Natural killer cell (primary cell): ENCODE data around the gene MGAT2. TPM values are rescaled to one million over a fixed set of nuclear protein-coding genes. Genes with fewer than 3 reads are reported as not detected.
"Not testable (repeated sequence)": the region's sequence is repeated elsewhere in the genome, so short reads cannot be mapped to it uniquely, and the experiment has no call there.

Experiments
- ATAC-seq, 3 donors: fragments of 150-1000 bp in 2 of 3; fragments of 200-7000 bp in 1 of 3; cut with Tn5 transposase; 1 replicate in 1 of 3; 2 replicates in 2 of 3; pipeline ENCODE4 v1.10.0; 2021; ENCODE audit warnings: mild to moderate bottlenecking in 2 of 3, moderate library complexity in 2 of 3
- DNase-seq, 2 donors: peaks; one replicate each; pipeline versions ENCODE4 v3.0.0 to v3.0.0-alpha.2; 2013 to 2021; ENCODE audit warnings: mixed read lengths in 1 of 2
- H3K27ac ChIP-seq: one replicate; pipeline ENCODE4 v1.5.1; 2013; ENCODE audit warnings: mild to moderate bottlenecking, low read length
- H3K27me3 ChIP-seq: one replicate; pipeline ENCODE4 v1.6.1; 2013; ENCODE audit warnings: low read length; ENCODE audit not compliant: control insufficient read depth, insufficient read depth
- H3K36me3 ChIP-seq: one replicate; pipeline ENCODE4 v1.6.1; 2013; ENCODE audit warnings: low read length; ENCODE audit not compliant: control insufficient read depth, insufficient read depth
- H3K4me1 ChIP-seq: one replicate; pipeline ENCODE4 v1.6.1; 2013; ENCODE audit warnings: low read length; ENCODE audit not compliant: control insufficient read depth, insufficient read depth
- H3K4me3 ChIP-seq: one replicate; pipeline ENCODE4 v1.5.1; 2013; ENCODE audit warnings: low read length
- H3K9me3 ChIP-seq: one replicate; pipeline ENCODE4 v1.6.1; 2013; ENCODE audit warnings: low read length; ENCODE audit not compliant: control insufficient read depth, insufficient read depth
- H3K27ac Mint-ChIP-seq, 2 donors: one replicate each; pipeline ENCODE4 v1.8.0; 2022; ENCODE audit warnings: mild to moderate bottlenecking in 2 of 2, mixed read lengths in 2 of 2, moderate library complexity in 1 of 2
- H3K27me3 Mint-ChIP-seq, 2 donors: one replicate each; pipeline ENCODE4 v1.8.0; 2022; ENCODE audit warnings: low read depth in 2 of 2, mixed read lengths in 2 of 2
- H3K36me3 Mint-ChIP-seq: one replicate; pipeline ENCODE4 v1.8.0; 2022; ENCODE audit warnings: mixed read lengths
- H3K4me1 Mint-ChIP-seq, 2 donors: one replicate each; pipeline ENCODE4 v1.8.0; 2022; ENCODE audit warnings: mixed read lengths in 2 of 2
- H3K4me3 Mint-ChIP-seq: one replicate; pipeline ENCODE4 v1.8.0; 2022; ENCODE audit warnings: mild to moderate bottlenecking, moderate library complexity, mixed read lengths
- H3K9me3 Mint-ChIP-seq, 2 donors: one replicate each; pipeline ENCODE4 v1.8.0; 2022; ENCODE audit warnings: mixed read lengths in 2 of 2
- WGBS: methylation state at CpG from one replicate; pipeline ENCODE4 v1.1.7; 2013; ENCODE audit warnings: missing lambda C conversion rate; ENCODE audit not compliant: insufficient coverage; 5-methylcytosine and 5-hydroxymethylcytosine counted together
- intact Hi-C: fragments of 100-400 bp; cut with micrococcal nuclease; formaldehyde crosslinking; loops from one replicate; pipeline ENCODE4 v1.14.2; 2022
- total RNA-seq, 4 donors: library from RNA; stranded (reverse); fragments of 120-200 nt in 1 of 4; gene quantifications; one replicate each; pipeline versions ENCODE4 v1.2.3 to v1.2.4, GENCODE V29; 2013 to 2022
- TF ChIP-seq, protein P1 (sequence below): fragments of 200-600 bp; IDR thresholded peaks from one replicate; pipeline ENCODE4 v1.8.0; 2022; ENCODE audit warnings: antibody characterized with exemption

MGAT2 gene
- total RNA-seq, 3 donors from 2014 or later (not counting 1 experiment from before 2014, with no cell fraction given) = 29.9 to 34.8 (median 33.8) TPM

DNA sequence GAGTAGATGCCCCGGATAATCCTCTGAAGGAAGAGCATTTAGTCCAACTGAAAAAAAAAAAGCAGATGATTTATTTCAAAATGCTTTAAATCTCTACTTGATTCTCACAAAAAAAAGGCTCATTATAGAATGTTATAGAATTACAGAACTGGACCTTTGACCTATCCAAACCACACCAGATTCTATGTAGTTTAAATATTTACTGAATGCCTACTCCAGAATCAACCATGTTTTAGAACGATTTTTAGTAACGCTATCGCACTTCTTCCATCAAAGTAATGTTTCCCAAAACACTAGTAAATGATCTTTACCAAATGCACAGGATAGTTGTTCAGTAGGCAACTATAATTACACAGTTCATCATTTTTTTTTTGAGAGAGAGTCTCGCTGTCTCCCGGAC lies 37.0 kb upstream of the MGAT2 start:
- H3K27me3 ChIP-seq = no peaks in the 10 kb centered on the region
- no peaks in the 10 kb centered on the region for H3K9me3 Mint-ChIP-seq
- H3K4me1 ChIP-seq = peaks cover 19% of the 10 kb centered on the region
- ATAC-seq (no peak), DNase-seq (no peak)
- peak overlapping the region; percentile 45 for H3K4me3 Mint-ChIP-seq
- peaks cover 26% of the 10 kb centered on the region for H3K36me3 ChIP-seq
- H3K27ac Mint-ChIP-seq = peak overlapping the region; percentile 98 to 99
- WGBS = 83% methylated on average over 5 of the region's 6 CpGs
- intact Hi-C loops = loop anchor here (10.0 kb wide), 1 partner anchor 781 kb away; no protein-coding TSS in a partner anchor
- H3K4me3 ChIP-seq = no peak overlapping the region
- no peaks in the 10 kb centered on the region for H3K27me3 Mint-ChIP-seq
- no peaks in the 10 kb centered on the region for H3K36me3 Mint-ChIP-seq
- no peak overlapping the region for H3K27ac ChIP-seq
- no peaks in the 10 kb centered on the region for H3K9me3 ChIP-seq
- TF ChIP-seq, protein P1, sequence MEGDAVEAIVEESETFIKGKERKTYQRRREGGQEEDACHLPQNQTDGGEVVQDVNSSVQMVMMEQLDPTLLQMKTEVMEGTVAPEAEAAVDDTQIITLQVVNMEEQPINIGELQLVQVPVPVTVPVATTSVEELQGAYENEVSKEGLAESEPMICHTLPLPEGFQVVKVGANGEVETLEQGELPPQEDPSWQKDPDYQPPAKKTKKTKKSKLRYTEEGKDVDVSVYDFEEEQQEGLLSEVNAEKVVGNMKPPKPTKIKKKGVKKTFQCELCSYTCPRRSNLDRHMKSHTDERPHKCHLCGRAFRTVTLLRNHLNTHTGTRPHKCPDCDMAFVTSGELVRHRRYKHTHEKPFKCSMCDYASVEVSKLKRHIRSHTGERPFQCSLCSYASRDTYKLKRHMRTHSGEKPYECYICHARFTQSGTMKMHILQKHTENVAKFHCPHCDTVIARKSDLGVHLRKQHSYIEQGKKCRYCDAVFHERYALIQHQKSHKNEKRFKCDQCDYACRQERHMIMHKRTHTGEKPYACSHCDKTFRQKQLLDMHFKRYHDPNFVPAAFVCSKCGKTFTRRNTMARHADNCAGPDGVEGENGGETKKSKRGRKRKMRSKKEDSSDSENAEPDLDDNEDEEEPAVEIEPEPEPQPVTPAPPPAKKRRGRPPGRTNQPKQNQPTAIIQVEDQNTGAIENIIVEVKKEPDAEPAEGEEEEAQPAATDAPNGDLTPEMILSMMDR = no peak
- peaks cover 61 to 62% of the 10 kb centered on the region in 2 donors for H3K4me1 Mint-ChIP-seq

DNA sequence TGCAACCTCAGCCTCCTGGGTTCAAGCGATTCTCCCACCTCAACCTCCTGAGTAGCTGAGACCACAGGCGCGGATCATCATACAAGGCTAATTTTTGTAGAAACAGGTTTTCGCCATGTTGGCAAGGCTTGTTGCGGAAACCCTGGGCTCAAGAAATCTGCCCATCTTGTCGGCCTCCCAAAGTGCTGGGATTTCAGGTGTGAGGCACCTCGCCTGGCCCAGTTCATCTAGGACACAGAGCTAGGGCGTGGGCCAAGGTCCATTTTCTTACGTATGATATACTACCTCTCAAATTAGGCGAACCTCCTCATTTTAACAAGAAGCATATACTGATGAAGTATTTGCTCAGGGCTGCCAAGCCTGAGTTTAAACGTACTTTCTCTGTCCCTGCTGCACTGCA lies 36.5 kb upstream of the MGAT2 start:
- Mint-ChIP-seq H3K27ac (peak overlapping the region; percentile 98 to 99), H3K27me3 (no peaks in the 10 kb centered on the region), H3K4me1 (peaks cover 56 to 62% of the 10 kb centered on the region in 2 donors), H3K9me3 (no peaks in the 10 kb centered on the region), H3K4me3 (peak overlapping the region; percentile 98), H3K36me3 (no peaks in the 10 kb centered on the region)
- Histone ChIP-seq H3K27me3 (no peaks in the 10 kb centered on the region), H3K36me3 (peaks cover 26% of the 10 kb centered on the region), H3K9me3 (no peaks in the 10 kb centered on the region), H3K4me1 (peaks cover 19% of the 10 kb centered on the region), H3K27ac (no peak overlapping the region), H3K4me3 (no peak overlapping the region)
- TF ChIP-seq, protein P1 = no peak
- DNase-seq (no peak), ATAC-seq (no peak)
- intact Hi-C loops = loop anchor here (10.0 kb wide), 1 partner anchor 781 kb away; no protein-coding TSS in a partner anchor
- WGBS = 82% methylated on average over 11 of the region's 11 CpGs

DNA sequence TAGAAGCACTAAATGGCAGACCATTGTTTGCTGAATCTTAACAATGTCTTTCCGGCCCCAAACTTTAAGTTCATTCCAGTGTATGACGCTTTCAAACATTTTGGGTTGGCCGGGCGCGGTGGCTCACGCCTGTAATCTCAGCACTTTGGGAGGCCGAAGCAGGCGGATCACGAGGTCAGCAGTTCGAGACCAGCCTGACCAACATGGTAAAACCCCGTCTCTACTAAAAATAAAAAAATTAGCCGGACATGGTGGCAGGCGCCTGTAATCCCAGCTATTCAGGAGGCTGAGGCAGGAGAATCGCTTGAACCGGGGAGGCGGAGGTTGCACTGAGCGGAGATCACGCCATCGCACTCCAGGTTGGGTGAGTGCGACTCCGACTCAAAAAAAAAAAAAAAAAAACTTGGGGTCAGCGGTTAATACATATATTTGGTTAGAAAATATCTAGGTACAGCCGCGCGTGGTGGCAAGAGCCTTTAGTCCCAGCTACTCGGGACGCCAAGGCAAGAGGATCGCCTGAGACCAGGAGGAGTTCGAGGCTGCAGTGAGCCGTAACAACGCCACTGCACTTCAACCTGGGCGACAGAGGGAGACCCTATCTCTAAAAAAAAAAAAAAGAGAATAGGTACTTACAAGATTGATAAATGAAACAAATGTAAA lies 35.5 kb upstream of the MGAT2 start:
- H3K4me1 Mint-ChIP-seq = peaks cover 48 to 58% of the 10 kb centered on the region in 2 donors
- H3K27me3 Mint-ChIP-seq, H3K36me3 Mint-ChIP-seq, H3K9me3 Mint-ChIP-seq, H3K27me3 ChIP-seq, H3K9me3 ChIP-seq, ATAC-seq: not testable (repeated sequence)
- Histone ChIP-seq H3K4me3 (peak overlapping the region; percentile 87), H3K36me3 (peaks cover 26% of the 10 kb centered on the region), H3K4me1 (peaks cover 19% of the 10 kb centered on the region), H3K27ac (peak overlapping the region; percentile 96)
- peak in 1 of 2 donors; percentile 37 for DNase-seq
- intact Hi-C loops = loop anchor here (10.0 kb wide), 1 partner anchor 780 kb away; no protein-coding TSS in a partner anchor
- peak overlapping the region; percentile 98 to 99 for H3K27ac Mint-ChIP-seq
- H3K4me3 Mint-ChIP-seq = peak overlapping the region; percentile 98
- 20% methylated on average over 28 of the region's 32 CpGs for WGBS

DNA sequence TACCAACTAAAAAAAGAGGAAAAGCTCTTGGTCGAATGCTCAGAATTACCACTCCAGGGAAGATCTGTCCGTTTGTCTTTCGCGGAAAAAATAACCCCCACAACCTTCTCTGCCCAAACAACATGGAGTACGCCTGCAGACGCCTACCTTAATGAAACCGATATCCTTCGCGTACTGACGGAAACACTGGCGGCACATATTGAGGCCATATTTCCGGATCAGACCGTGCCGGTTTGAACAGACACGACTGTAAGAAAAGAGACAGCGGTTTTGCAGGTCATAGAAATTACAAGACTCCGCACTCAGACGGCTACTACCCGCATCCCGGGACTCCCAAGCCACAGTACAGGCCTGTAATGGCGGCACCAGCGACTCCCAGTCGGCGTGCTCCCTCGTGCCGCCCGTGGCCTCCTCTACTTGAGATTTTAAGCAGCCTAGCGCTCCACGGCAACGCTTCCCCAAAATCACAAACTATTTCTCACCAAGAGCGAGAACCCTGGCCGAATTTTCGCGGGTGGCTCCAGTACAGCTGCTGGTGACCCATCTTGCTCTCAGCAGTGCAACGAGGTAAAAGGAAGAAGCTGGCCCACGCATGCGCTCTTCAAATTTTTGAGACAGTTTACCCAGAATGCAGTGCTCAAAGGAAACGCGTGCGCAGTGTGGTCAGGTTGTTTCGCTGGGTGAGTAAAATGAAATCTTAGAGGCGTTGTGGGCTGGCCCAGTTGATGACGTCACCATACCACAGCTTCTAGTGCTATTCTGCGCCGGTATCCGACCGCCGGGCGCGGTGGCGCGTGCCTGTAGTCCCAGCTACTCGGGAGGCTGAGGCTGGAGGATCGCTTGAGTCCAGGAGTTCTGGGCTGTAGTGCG lies 34.6 kb upstream of the MGAT2 start, which contains the start of gene RPS29:
Gene RPS29 (minus strand): TSS at position 578 of the 870 bp plus-strand sequence. CDS start 34 bp downstream, at position 544.
- Histone ChIP-seq H3K36me3 (peaks cover 26% of the 10 kb centered on the region), H3K27ac (peak within 1 kb of the TSS; percentile 96), H3K27me3 (no peaks in the 10 kb centered on the region), H3K4me3 (peak within 1 kb of the TSS; percentile 87), H3K4me1 (peaks cover 19% of the 10 kb centered on the region), H3K9me3 (no peaks in the 10 kb centered on the region)
- TF ChIP-seq, protein P1 = no peak
- intact Hi-C loops = loop anchor here (1.0 to 10.0 kb wide), 4 partner anchors 12 to 779 kb away; partner anchors contain the start of genes LRR1, MGAT2 and RPL36AL
- no peaks in the 10 kb centered on the region for H3K36me3 Mint-ChIP-seq
- peak within 1 kb of the TSS; percentile 98 for H3K4me3 Mint-ChIP-seq
- peak within 1 kb of the TSS; percentile 98 to 99 for H3K27ac Mint-ChIP-seq
- WGBS = under 1% methylated on average over 43 of the region's 55 CpGs
- H3K27me3 Mint-ChIP-seq = no peaks in the 10 kb centered on the region
- H3K4me1 Mint-ChIP-seq = peaks cover 44 to 54% of the 10 kb centered on the region in 2 donors
- DNase-seq (peak; percentile 100), ATAC-seq (peak; percentile 83 to 95 (median 85))
- no peaks in the 10 kb centered on the region for H3K9me3 Mint-ChIP-seq
